SK-N-SH (cell line): ENCODE data around the gene TPM4. TPM values are rescaled to one million over a fixed set of nuclear protein-coding genes. Genes with fewer than 3 reads are reported as not detected.

Experiments used
- CTCF ChIA-PET: fragments of 300-600, 350-600 bp; formaldehyde crosslinking; extraction: SDS; loops from one replicate; lab custom pipeline; 2021; lab: Yijun Ruan, JAX
- POLR2A ChIA-PET: fragments of 350-600 bp; sonication (Branson Sonifier 250); formaldehyde crosslinking; extraction: SDS; loops from one replicate; lab custom pipeline; 2020; ENCODE audit warnings: antibody characterized with exemption, inconsistent platforms; lab: Yijun Ruan, JAX
- DNase-seq: peaks from one replicate; pipeline ENCODE4 v3.0.0; 2012
- H2AFZ ChIP-seq: fragments of 200-600 bp; sonication (generic); 2 replicates; pipeline ENCODE4 v1.8.1; 2016; ENCODE audit warnings: antibody characterized with exemption, mild to moderate bottlenecking, low read depth
- H3F3A ChIP-seq: fragments of 200-600 bp; sonication (generic); replicated peaks from 2 replicates; pipeline ENCODE3; 2016; ENCODE audit warnings: antibody characterized with exemption, mild to moderate bottlenecking; ENCODE audit not compliant: insufficient read depth
- H3K27ac ChIP-seq, 2 experiments: fragments of 200-500 bp in 1 of 2; fragments of 200-600 bp in 1 of 2; sonication (Bioruptor generic) in 1 of 2; sonication (generic), shearing (Covaris generic) in 1 of 2; 2 replicates each; pipeline versions ENCODE4 v1.5.1 to v1.6.1; 2014 to 2016; ENCODE audit warnings: low read depth in 2 of 2, inconsistent platforms in 1 of 2, low read length in 1 of 2, mild to moderate bottlenecking in 1 of 2, mixed read lengths in 1 of 2
- H3K27me3 ChIP-seq: fragments of 200-600 bp; sonication (generic), shearing (Covaris generic); 2 replicates; pipeline ENCODE4 v1.6.1; 2016; ENCODE audit warnings: mixed run types; ENCODE audit not compliant: insufficient read depth
- H3K36me3 ChIP-seq, 2 experiments: fragments of 200-500 bp in 1 of 2; fragments of 200-600 bp in 1 of 2; sonication (Bioruptor generic) in 1 of 2; sonication (generic) in 1 of 2; replicated peaks in 1 of 2; 2 replicates each; pipeline versions ENCODE3 to v1.5.1; 2014 to 2016; ENCODE audit warnings: low read length in 1 of 2, mild to moderate bottlenecking in 1 of 2; ENCODE audit not compliant: insufficient read depth in 2 of 2, control insufficient read depth in 1 of 2
- H3K4me1 ChIP-seq, 2 experiments: fragments of 200-500 bp in 1 of 2; fragments of 200-600 bp in 1 of 2; sonication (Bioruptor generic) in 1 of 2; sonication (generic), shearing (Covaris generic) in 1 of 2; 2 replicates each; pipeline versions ENCODE4 v1.5.1 to v1.6.1; 2014 to 2016; ENCODE audit warnings: low read depth in 1 of 2, low read length in 1 of 2, mixed run types in 1 of 2; ENCODE audit not compliant: insufficient read depth in 2 of 2, control insufficient read depth in 1 of 2
- H3K4me2 ChIP-seq: fragments of 200-600 bp; sonication (generic), shearing (Covaris generic); 2 replicates; pipeline ENCODE4 v1.6.1; 2017; ENCODE audit warnings: mixed run types
- H3K4me3 ChIP-seq, 2 experiments: fragments of 200-500 bp in 1 of 2; fragments of 200-600 bp in 1 of 2; sonication (Bioruptor generic) in 1 of 2; sonication (generic), shearing (Covaris generic) in 1 of 2; 2 replicates each; pipeline versions ENCODE4 v1.5.1 to v1.8.1; 2014 to 2016; ENCODE audit warnings: low read depth in 2 of 2, inconsistent platforms in 1 of 2, low read length in 1 of 2, mild to moderate bottlenecking in 1 of 2, mixed read lengths in 1 of 2, moderate library complexity in 1 of 2
- H3K79me2 ChIP-seq: fragments of 200-600 bp; sonication (generic); 2 replicates; pipeline ENCODE4 v1.8.1; 2017; ENCODE audit warnings: mild to moderate bottlenecking; ENCODE audit not compliant: insufficient read depth
- H3K9ac ChIP-seq: fragments of 200-600 bp; sonication (generic); 2 replicates; pipeline ENCODE4 v1.6.1; 2017; ENCODE audit warnings: mixed run types
- H3K9me2 ChIP-seq: fragments of 200-600 bp; sonication (generic); 2 replicates; pipeline ENCODE4 v1.6.1; 2017; ENCODE audit warnings: mixed run types
- H3K9me3 ChIP-seq: fragments of 200-600 bp; sonication (generic); 2 replicates; pipeline ENCODE4 v1.6.1; 2017; ENCODE audit warnings: mixed run types, mild to moderate bottlenecking, moderate library complexity
- H4K20me1 ChIP-seq: fragments of 200-600 bp; sonication (generic); 2 replicates; pipeline ENCODE4 v1.6.1; 2017; ENCODE audit warnings: mild to moderate bottlenecking, mixed run types; ENCODE audit not compliant: insufficient read depth
- CTCF ChIP-seq: fragments of 200-600 bp; sonication (generic); IDR thresholded peaks from 2 replicates; pipeline ENCODE4 v1.6.1; 2017; ENCODE audit warnings: antibody characterized with exemption, mild to moderate bottlenecking, moderate library complexity
- FOSL2 ChIP-seq: IDR thresholded peaks from 2 replicates; pipeline ENCODE4 v1.4.0; 2012; ENCODE audit warnings: low read depth, mild to moderate bottlenecking, moderate library complexity, borderline replicate concordance
- FOXJ3 ChIP-seq: sonication (generic); formaldehyde crosslinking; IDR thresholded peaks from 2 replicates; pipeline ENCODE4 v1.5.1; 2020; ENCODE audit warnings: mild to moderate bottlenecking, missing genetic modification reagents
- GABPA ChIP-seq: IDR thresholded peaks from 2 replicates; pipeline ENCODE4 v1.4.0; 2012; ENCODE audit warnings: low read depth, mild to moderate bottlenecking
- GATA2 ChIP-seq: sonication (generic); formaldehyde crosslinking; IDR thresholded peaks from 2 replicates; pipeline ENCODE4 v1.5.0; 2020; ENCODE audit warnings: mild to moderate bottlenecking, missing genetic modification reagents
- NFIC ChIP-seq: IDR thresholded peaks from 2 replicates; pipeline ENCODE4 v1.4.0; 2012; ENCODE audit warnings: borderline replicate concordance
- NRF1 ChIP-seq: IDR thresholded peaks from 2 replicates; pipeline ENCODE4 v1.6.1; 2012; ENCODE audit warnings: low read depth, mild to moderate bottlenecking, low read length
- PBX3 ChIP-seq: IDR thresholded peaks from 2 replicates; pipeline ENCODE4; 2012
- RAD21 ChIP-seq: IDR thresholded peaks from 2 replicates; pipeline ENCODE4 v1.6.1; 2012; ENCODE audit warnings: mild to moderate bottlenecking, low read length
- RXRA ChIP-seq: IDR thresholded peaks from 2 replicates; pipeline ENCODE4 v1.4.0; 2012; ENCODE audit warnings: low read depth, mild to moderate bottlenecking, borderline replicate concordance
- USF1 ChIP-seq: IDR thresholded peaks from 2 replicates; pipeline ENCODE4 v1.4.0; 2012; ENCODE audit warnings: low read depth, borderline replicate concordance
- USF2 ChIP-seq: fragments of 150-350 bp; IDR thresholded peaks from 2 replicates; pipeline ENCODE4 v1.6.1; 2017; ENCODE audit warnings: antibody characterized with exemption, low read length, low read depth, borderline replicate concordance
- WGBS: methylation state at CpG from one replicate; pipeline ENCODE4 v1.1.6; 2017; ENCODE audit warnings: low lambda C conversion rate; 5-methylcytosine and 5-hydroxymethylcytosine counted together
- polyA plus RNA-seq, 3 experiments: library from polyadenylated mRNA; depleted of rRNA; stranded (reverse); fragments of >200 nt; gene quantifications; 2 replicates each; pipeline ENCODE4 v1.2.3, GENCODE V29; 2012
- TF ChIP-seq, protein P1 (sequence below): fragments of 150-350 bp; IDR thresholded peaks from 2 replicates; pipeline ENCODE4 v1.6.1; 2016; ENCODE audit warnings: mild to moderate bottlenecking, low read depth, low read length

The TPM4 gene
- polyA plus RNA-seq, 1 of the 3 experiments (the other 2 are of a cell fraction), result 440 TPM

DNA sequence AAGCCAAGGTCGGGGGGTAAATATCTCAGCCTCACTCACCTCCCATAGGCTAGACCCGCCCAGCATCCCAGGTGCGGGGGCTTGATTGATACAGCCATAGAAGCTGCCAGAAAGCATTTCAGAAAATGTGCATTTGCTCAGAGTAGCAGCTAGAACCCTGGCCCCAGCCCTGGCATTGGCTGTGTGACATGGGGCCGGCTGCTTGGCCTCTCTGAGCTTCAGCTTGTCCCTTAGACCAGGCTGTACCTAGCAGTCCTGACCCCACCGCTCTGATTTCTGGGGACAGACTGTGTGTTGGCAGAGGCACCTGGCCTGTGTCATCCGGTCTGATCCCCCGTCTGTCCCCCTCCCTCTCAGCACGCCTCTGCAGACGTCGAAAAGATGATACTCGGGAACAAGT lies 50.8 kb downstream of the TPM4 start:
- Histone ChIP-seq H3K9me2 (no peaks in the 10 kb centered on the region), H3F3A (no peaks in the 10 kb centered on the region), H2AFZ (no peak overlapping the region), H3K9me3 (no peaks in the 10 kb centered on the region), H3K4me1 (no peaks in the 10 kb centered on the region), H3K27me3 (no peaks in the 10 kb centered on the region), H3K27ac (no peak overlapping the region), H3K4me2 (no peak overlapping the region), H3K79me2 (0 out of 2 replicates have a peak, but pooled peaks cover 6% of the 10 kb centered on the region), H4K20me1 (no peaks in the 10 kb centered on the region)
- 85% methylated on average over 9 of the region's 11 CpGs for WGBS
- no peak for DNase-seq
- CTCF ChIA-PET, result interaction anchor here (1.2 kb wide), 1 partner anchor 9 kb away, joined by 3 read pairs; no protein-coding TSS in a partner anchor
- no peak for TF ChIP-seq FOXJ3 (CRISPR knock-in tag)
- TF ChIP-seq, protein P1, sequence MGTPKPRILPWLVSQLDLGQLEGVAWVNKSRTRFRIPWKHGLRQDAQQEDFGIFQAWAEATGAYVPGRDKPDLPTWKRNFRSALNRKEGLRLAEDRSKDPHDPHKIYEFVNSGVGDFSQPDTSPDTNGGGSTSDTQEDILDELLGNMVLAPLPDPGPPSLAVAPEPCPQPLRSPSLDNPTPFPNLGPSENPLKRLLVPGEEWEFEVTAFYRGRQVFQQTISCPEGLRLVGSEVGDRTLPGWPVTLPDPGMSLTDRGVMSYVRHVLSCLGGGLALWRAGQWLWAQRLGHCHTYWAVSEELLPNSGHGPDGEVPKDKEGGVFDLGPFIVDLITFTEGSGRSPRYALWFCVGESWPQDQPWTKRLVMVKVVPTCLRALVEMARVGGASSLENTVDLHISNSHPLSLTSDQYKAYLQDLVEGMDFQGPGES, result no peak
- TF ChIP-seq NFIC, result no peak
- no peak for TF ChIP-seq RXRA
- no peak for TF ChIP-seq USF2
- TF ChIP-seq RAD21, result no peak
- no peak for TF ChIP-seq NRF1
- TF ChIP-seq GABPA, result no peak
- TF ChIP-seq PBX3, result no peak
- no peak for TF ChIP-seq FOSL2
- TF ChIP-seq GATA2 (CRISPR knock-in tag), result no peak
- TF ChIP-seq CTCF, result no peak
- no peak for TF ChIP-seq USF1
- TF ChIP-seq, all 33 proteins: peak for 0
- POLR2A ChIA-PET, result no interaction called here
- Histone ChIP-seq H3K36me3 (peaks cover 11 to 67% of the 10 kb centered on the region in 2 experiments), H3K9ac (no peak overlapping the region), H3K4me3 (no peak overlapping the region)
